SK-N-SH (cell line): ENCODE data around the gene SERINC1. TPM values are rescaled to one million over a fixed set of nuclear protein-coding genes. Genes with fewer than 3 reads are reported as not detected.

Source experiments
- CTCF ChIA-PET: fragments of 300-600, 350-600 bp; formaldehyde crosslinking; extraction: SDS; loops from one replicate; lab custom pipeline; 2021; lab: Yijun Ruan, JAX
- POLR2A ChIA-PET: fragments of 350-600 bp; sonication (Branson Sonifier 250); formaldehyde crosslinking; extraction: SDS; loops from one replicate; lab custom pipeline; 2020; ENCODE audit warnings: antibody characterized with exemption, inconsistent platforms; lab: Yijun Ruan, JAX
- DNase-seq: peaks from one replicate; pipeline ENCODE4 v3.0.0; 2012
- H2AFZ ChIP-seq: fragments of 200-600 bp; sonication (generic); 2 replicates; pipeline ENCODE4 v1.8.1; 2016; ENCODE audit warnings: antibody characterized with exemption, mild to moderate bottlenecking, low read depth
- H3F3A ChIP-seq: fragments of 200-600 bp; sonication (generic); replicated peaks from 2 replicates; pipeline ENCODE3; 2016; ENCODE audit warnings: antibody characterized with exemption, mild to moderate bottlenecking; ENCODE audit not compliant: insufficient read depth
- H3K27ac ChIP-seq, 2 experiments: fragments of 200-500 bp in 1 of 2; fragments of 200-600 bp in 1 of 2; sonication (Bioruptor generic) in 1 of 2; sonication (generic), shearing (Covaris generic) in 1 of 2; 2 replicates each; pipeline versions ENCODE4 v1.5.1 to v1.6.1; 2014 to 2016; ENCODE audit warnings: low read depth in 2 of 2, inconsistent platforms in 1 of 2, low read length in 1 of 2, mild to moderate bottlenecking in 1 of 2, mixed read lengths in 1 of 2
- H3K27me3 ChIP-seq: fragments of 200-600 bp; sonication (generic), shearing (Covaris generic); 2 replicates; pipeline ENCODE4 v1.6.1; 2016; ENCODE audit warnings: mixed run types; ENCODE audit not compliant: insufficient read depth
- H3K36me3 ChIP-seq, 2 experiments: fragments of 200-500 bp in 1 of 2; fragments of 200-600 bp in 1 of 2; sonication (Bioruptor generic) in 1 of 2; sonication (generic) in 1 of 2; replicated peaks in 1 of 2; 2 replicates each; pipeline versions ENCODE3 to v1.5.1; 2014 to 2016; ENCODE audit warnings: low read length in 1 of 2, mild to moderate bottlenecking in 1 of 2; ENCODE audit not compliant: insufficient read depth in 2 of 2, control insufficient read depth in 1 of 2
- H3K4me1 ChIP-seq, 2 experiments: fragments of 200-500 bp in 1 of 2; fragments of 200-600 bp in 1 of 2; sonication (Bioruptor generic) in 1 of 2; sonication (generic), shearing (Covaris generic) in 1 of 2; 2 replicates each; pipeline versions ENCODE4 v1.5.1 to v1.6.1; 2014 to 2016; ENCODE audit warnings: low read depth in 1 of 2, low read length in 1 of 2, mixed run types in 1 of 2; ENCODE audit not compliant: insufficient read depth in 2 of 2, control insufficient read depth in 1 of 2
- H3K4me2 ChIP-seq: fragments of 200-600 bp; sonication (generic), shearing (Covaris generic); 2 replicates; pipeline ENCODE4 v1.6.1; 2017; ENCODE audit warnings: mixed run types
- H3K4me3 ChIP-seq, 2 experiments: fragments of 200-500 bp in 1 of 2; fragments of 200-600 bp in 1 of 2; sonication (Bioruptor generic) in 1 of 2; sonication (generic), shearing (Covaris generic) in 1 of 2; 2 replicates each; pipeline versions ENCODE4 v1.5.1 to v1.8.1; 2014 to 2016; ENCODE audit warnings: low read depth in 2 of 2, inconsistent platforms in 1 of 2, low read length in 1 of 2, mild to moderate bottlenecking in 1 of 2, mixed read lengths in 1 of 2, moderate library complexity in 1 of 2
- H3K79me2 ChIP-seq: fragments of 200-600 bp; sonication (generic); 2 replicates; pipeline ENCODE4 v1.8.1; 2017; ENCODE audit warnings: mild to moderate bottlenecking; ENCODE audit not compliant: insufficient read depth
- H3K9ac ChIP-seq: fragments of 200-600 bp; sonication (generic); 2 replicates; pipeline ENCODE4 v1.6.1; 2017; ENCODE audit warnings: mixed run types
- H3K9me2 ChIP-seq: fragments of 200-600 bp; sonication (generic); 2 replicates; pipeline ENCODE4 v1.6.1; 2017; ENCODE audit warnings: mixed run types
- H3K9me3 ChIP-seq: fragments of 200-600 bp; sonication (generic); 2 replicates; pipeline ENCODE4 v1.6.1; 2017; ENCODE audit warnings: mixed run types, mild to moderate bottlenecking, moderate library complexity
- H4K20me1 ChIP-seq: fragments of 200-600 bp; sonication (generic); 2 replicates; pipeline ENCODE4 v1.6.1; 2017; ENCODE audit warnings: mild to moderate bottlenecking, mixed run types; ENCODE audit not compliant: insufficient read depth
- CHD2 ChIP-seq: fragments of 150-350 bp; IDR thresholded peaks from 2 replicates; pipeline ENCODE4 v1.6.1; 2018; ENCODE audit warnings: low read length; ENCODE audit not compliant: partially characterized antibody
- EP300 ChIP-seq, 2 experiments: IDR thresholded peaks; 2 replicates each; pipeline versions ENCODE4 v1.4.0 to v1.6.1; 2012; ENCODE audit warnings: borderline replicate concordance in 1 of 2, low read depth in 1 of 2, low read length in 1 of 2
- EZH2phosphoT487 ChIP-seq: fragments of 200-600 bp; sonication (generic); IDR thresholded peaks from 2 replicates; pipeline ENCODE4 v1.6.1; 2017; ENCODE audit warnings: low read depth, mixed run types, mild to moderate bottlenecking, antibody characterized with exemption, moderate library complexity, borderline replicate concordance
- GABPA ChIP-seq: IDR thresholded peaks from 2 replicates; pipeline ENCODE4 v1.4.0; 2012; ENCODE audit warnings: low read depth, mild to moderate bottlenecking
- GATA2 ChIP-seq: sonication (generic); formaldehyde crosslinking; IDR thresholded peaks from 2 replicates; pipeline ENCODE4 v1.5.0; 2020; ENCODE audit warnings: mild to moderate bottlenecking, missing genetic modification reagents
- JUND ChIP-seq: IDR thresholded peaks from 2 replicates; pipeline ENCODE4 v1.4.0; 2012
- POLR2AphosphoS5 ChIP-seq: IDR thresholded peaks from 2 replicates; pipeline ENCODE4 v1.6.1; 2012; ENCODE audit warnings: low read depth, low read length
- RAD21 ChIP-seq: IDR thresholded peaks from 2 replicates; pipeline ENCODE4 v1.6.1; 2012; ENCODE audit warnings: mild to moderate bottlenecking, low read length
- RFX5 ChIP-seq: IDR thresholded peaks from 2 replicates; pipeline ENCODE4 v1.6.1; 2012; ENCODE audit warnings: mild to moderate bottlenecking, improper control_type of control experiment, low read length
- RXRA ChIP-seq: IDR thresholded peaks from 2 replicates; pipeline ENCODE4 v1.4.0; 2012; ENCODE audit warnings: low read depth, mild to moderate bottlenecking, borderline replicate concordance
- SIN3A ChIP-seq: IDR thresholded peaks from 2 replicates; pipeline ENCODE4 v1.6.1; 2012; ENCODE audit warnings: low read depth, mild to moderate bottlenecking, low read length, moderate library complexity, borderline replicate concordance
- SMC3 ChIP-seq: IDR thresholded peaks from 2 replicates; pipeline ENCODE4 v1.6.1; 2012; ENCODE audit warnings: low read depth, low read length, improper control_type of control experiment
- TEAD4 ChIP-seq: IDR thresholded peaks from 2 replicates; pipeline ENCODE4 v1.4.0; 2012; ENCODE audit warnings: mild to moderate bottlenecking, borderline replicate concordance; ENCODE audit not compliant: insufficient read depth
- YY1 ChIP-seq: IDR thresholded peaks from 2 replicates; pipeline ENCODE4 v1.4.0; 2012; ENCODE audit warnings: low read depth, mild to moderate bottlenecking
- WGBS: methylation state at CpG from one replicate; pipeline ENCODE4 v1.1.6; 2017; ENCODE audit warnings: low lambda C conversion rate; 5-methylcytosine and 5-hydroxymethylcytosine counted together
- polyA plus RNA-seq, 3 experiments: library from polyadenylated mRNA; depleted of rRNA; stranded (reverse); fragments of >200 nt; gene quantifications; 2 replicates each; pipeline ENCODE4 v1.2.3, GENCODE V29; 2012
- TF ChIP-seq, protein P1 (sequence below): IDR thresholded peaks from 2 replicates; pipeline ENCODE4 v1.4.0; 2012; ENCODE audit warnings: low read depth
- TF ChIP-seq, protein P2 (sequence below): fragments of 150-350 bp; IDR thresholded peaks from 2 replicates; pipeline ENCODE4 v1.6.1; 2017; ENCODE audit warnings: antibody characterized with exemption, low read length, low read depth, borderline replicate concordance
- TF ChIP-seq, protein P3 (sequence below): fragments of 200-600 bp; sonication (generic); IDR thresholded peaks from 2 replicates; pipeline ENCODE4 v1.6.1; 2017; ENCODE audit warnings: antibody characterized with exemption, mild to moderate bottlenecking, moderate library complexity
- TF ChIP-seq, protein P4 (sequence below): fragments of 150-350 bp; IDR thresholded peaks from 2 replicates; pipeline ENCODE4 v1.6.1; 2016; ENCODE audit warnings: mild to moderate bottlenecking, low read depth, low read length
- TF ChIP-seq, protein P5 (sequence below): IDR thresholded peaks from 2 replicates; pipeline ENCODE4; 2012

SERINC1 gene
- polyA plus RNA-seq, 1 of the 3 experiments (the other 2 are of a cell fraction) = 55.2 TPM

DNA sequence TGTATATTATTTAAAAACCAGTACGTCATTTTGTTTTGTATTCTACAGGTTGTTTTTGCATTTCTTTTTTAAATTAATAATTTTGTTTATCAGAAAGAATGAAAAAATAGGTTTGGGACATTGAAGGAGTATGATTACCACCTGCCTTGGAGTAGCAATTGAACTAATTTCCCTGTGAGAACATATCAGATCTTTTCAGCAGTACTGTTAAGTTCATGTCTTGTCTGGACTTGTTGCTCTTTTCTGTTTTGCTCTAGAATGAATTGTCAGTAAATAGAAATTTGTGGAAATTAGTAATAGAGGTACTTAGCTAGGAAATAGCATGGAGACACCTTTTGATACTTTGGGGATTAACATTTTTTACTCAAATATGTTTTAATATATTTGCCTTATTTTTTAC, 47.9 kb downstream of the SERINC1 start:
- Histone ChIP-seq H3K9me2 (no peaks in the 10 kb centered on the region), H3K79me2 (no peaks in the 10 kb centered on the region), H3K4me1 (no peaks in the 10 kb centered on the region), H3F3A (no peaks in the 10 kb centered on the region), H3K4me3 (no peak overlapping the region), H3K4me2 (no peak overlapping the region), H3K9ac (no peak overlapping the region), H2AFZ (no peak overlapping the region), H3K36me3 (peaks cover 67 to 96% of the 10 kb centered on the region in 2 experiments), H3K27me3 (no peaks in the 10 kb centered on the region), H4K20me1 (no peaks in the 10 kb centered on the region), H3K27ac (no peak overlapping the region), H3K9me3 (no peaks in the 10 kb centered on the region)
- no peak for TF ChIP-seq RAD21
- no peak for TF ChIP-seq CHD2
- no peak for TF ChIP-seq RFX5
- TF ChIP-seq, protein P1, sequence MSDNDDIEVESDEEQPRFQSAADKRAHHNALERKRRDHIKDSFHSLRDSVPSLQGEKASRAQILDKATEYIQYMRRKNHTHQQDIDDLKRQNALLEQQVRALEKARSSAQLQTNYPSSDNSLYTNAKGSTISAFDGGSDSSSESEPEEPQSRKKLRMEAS = no peak
- TF ChIP-seq EP300 (IDR thresholded peaks at IDR 0.05; ENCODE audit: borderline replicate concordance in 1 of 2, low read depth in 1 of 2, low read length in 1 of 2) = no peak
- TF ChIP-seq POLR2AphosphoS5 = no peak
- no peak for TF ChIP-seq JUND
- TF ChIP-seq GABPA = no peak
- TF ChIP-seq GATA2 (CRISPR knock-in tag) = no peak
- TF ChIP-seq, protein P2, sequence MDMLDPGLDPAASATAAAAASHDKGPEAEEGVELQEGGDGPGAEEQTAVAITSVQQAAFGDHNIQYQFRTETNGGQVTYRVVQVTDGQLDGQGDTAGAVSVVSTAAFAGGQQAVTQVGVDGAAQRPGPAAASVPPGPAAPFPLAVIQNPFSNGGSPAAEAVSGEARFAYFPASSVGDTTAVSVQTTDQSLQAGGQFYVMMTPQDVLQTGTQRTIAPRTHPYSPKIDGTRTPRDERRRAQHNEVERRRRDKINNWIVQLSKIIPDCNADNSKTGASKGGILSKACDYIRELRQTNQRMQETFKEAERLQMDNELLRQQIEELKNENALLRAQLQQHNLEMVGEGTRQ = no peak
- no peak for TF ChIP-seq SMC3
- TF ChIP-seq TEAD4 = no peak
- TF ChIP-seq YY1 = no peak
- TF ChIP-seq, protein P3, sequence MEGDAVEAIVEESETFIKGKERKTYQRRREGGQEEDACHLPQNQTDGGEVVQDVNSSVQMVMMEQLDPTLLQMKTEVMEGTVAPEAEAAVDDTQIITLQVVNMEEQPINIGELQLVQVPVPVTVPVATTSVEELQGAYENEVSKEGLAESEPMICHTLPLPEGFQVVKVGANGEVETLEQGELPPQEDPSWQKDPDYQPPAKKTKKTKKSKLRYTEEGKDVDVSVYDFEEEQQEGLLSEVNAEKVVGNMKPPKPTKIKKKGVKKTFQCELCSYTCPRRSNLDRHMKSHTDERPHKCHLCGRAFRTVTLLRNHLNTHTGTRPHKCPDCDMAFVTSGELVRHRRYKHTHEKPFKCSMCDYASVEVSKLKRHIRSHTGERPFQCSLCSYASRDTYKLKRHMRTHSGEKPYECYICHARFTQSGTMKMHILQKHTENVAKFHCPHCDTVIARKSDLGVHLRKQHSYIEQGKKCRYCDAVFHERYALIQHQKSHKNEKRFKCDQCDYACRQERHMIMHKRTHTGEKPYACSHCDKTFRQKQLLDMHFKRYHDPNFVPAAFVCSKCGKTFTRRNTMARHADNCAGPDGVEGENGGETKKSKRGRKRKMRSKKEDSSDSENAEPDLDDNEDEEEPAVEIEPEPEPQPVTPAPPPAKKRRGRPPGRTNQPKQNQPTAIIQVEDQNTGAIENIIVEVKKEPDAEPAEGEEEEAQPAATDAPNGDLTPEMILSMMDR = no peak
- no peak for TF ChIP-seq RXRA
- no peak for TF ChIP-seq EZH2phosphoT487
- TF ChIP-seq, protein P4, sequence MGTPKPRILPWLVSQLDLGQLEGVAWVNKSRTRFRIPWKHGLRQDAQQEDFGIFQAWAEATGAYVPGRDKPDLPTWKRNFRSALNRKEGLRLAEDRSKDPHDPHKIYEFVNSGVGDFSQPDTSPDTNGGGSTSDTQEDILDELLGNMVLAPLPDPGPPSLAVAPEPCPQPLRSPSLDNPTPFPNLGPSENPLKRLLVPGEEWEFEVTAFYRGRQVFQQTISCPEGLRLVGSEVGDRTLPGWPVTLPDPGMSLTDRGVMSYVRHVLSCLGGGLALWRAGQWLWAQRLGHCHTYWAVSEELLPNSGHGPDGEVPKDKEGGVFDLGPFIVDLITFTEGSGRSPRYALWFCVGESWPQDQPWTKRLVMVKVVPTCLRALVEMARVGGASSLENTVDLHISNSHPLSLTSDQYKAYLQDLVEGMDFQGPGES = no peak
- no peak for TF ChIP-seq SIN3A
- TF ChIP-seq, protein P5, sequence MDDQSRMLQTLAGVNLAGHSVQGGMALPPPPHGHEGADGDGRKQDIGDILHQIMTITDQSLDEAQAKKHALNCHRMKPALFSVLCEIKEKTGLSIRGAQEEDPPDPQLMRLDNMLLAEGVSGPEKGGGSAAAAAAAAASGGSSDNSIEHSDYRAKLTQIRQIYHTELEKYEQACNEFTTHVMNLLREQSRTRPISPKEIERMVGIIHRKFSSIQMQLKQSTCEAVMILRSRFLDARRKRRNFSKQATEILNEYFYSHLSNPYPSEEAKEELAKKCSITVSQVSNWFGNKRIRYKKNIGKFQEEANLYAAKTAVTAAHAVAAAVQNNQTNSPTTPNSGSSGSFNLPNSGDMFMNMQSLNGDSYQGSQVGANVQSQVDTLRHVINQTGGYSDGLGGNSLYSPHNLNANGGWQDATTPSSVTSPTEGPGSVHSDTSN = no peak
- WGBS = 98% methylated on average over 1 of the region's 1 CpG
- ChIA-PET CTCF (no interaction called here), POLR2A (no interaction called here)
- DNase-seq = no peak
